NB4 (cell line): ENCODE measurements around the gene PARL.

ENCODE experiments used
- POLR2A ChIP-seq: IDR thresholded peaks from 2 replicates; pipeline ENCODE4 v1.6.1; 2011; ENCODE audit warnings: mild to moderate bottlenecking; ENCODE audit not compliant: insufficient read length; ENCODE audit errors: extremely low read depth
- TF ChIP-seq, protein P1 (sequence below): IDR thresholded peaks from one replicate; pipeline ENCODE4 v1.5.1; 2012; ENCODE audit warnings: low read depth, low read length
- TF ChIP-seq, protein P2 (sequence below): IDR thresholded peaks from 2 replicates; pipeline ENCODE4 v1.6.1; 2011; ENCODE audit warnings: low read depth, low read length

DNA sequence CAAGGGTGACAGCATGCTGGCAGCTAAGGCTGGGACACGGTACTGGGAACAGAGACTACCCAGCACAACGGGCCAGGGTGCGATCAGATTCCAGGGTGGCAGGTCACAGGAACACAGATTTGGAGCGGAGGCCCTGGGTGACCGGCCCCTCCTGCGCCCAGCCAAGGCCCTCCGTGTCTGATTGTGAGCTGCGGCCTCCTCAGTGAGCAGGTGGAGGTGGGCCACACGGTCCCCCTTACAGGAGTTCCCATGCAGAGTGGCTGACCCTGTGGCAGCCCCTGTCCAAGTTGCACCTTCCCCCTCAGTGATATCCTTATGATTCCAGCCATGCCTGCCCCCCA, 28.9 kb upstream of the PARL start:
- TF ChIP-seq, protein P1, sequence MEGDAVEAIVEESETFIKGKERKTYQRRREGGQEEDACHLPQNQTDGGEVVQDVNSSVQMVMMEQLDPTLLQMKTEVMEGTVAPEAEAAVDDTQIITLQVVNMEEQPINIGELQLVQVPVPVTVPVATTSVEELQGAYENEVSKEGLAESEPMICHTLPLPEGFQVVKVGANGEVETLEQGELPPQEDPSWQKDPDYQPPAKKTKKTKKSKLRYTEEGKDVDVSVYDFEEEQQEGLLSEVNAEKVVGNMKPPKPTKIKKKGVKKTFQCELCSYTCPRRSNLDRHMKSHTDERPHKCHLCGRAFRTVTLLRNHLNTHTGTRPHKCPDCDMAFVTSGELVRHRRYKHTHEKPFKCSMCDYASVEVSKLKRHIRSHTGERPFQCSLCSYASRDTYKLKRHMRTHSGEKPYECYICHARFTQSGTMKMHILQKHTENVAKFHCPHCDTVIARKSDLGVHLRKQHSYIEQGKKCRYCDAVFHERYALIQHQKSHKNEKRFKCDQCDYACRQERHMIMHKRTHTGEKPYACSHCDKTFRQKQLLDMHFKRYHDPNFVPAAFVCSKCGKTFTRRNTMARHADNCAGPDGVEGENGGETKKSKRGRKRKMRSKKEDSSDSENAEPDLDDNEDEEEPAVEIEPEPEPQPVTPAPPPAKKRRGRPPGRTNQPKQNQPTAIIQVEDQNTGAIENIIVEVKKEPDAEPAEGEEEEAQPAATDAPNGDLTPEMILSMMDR = no peak
- TF ChIP-seq, protein P2, sequence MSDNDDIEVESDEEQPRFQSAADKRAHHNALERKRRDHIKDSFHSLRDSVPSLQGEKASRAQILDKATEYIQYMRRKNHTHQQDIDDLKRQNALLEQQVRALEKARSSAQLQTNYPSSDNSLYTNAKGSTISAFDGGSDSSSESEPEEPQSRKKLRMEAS = no peak
- TF ChIP-seq POLR2A = no peak
